Loucy (cell line): ENCODE data around the gene MYBL2.

Source experiments
- CTCF ChIP-seq: fragments of 200-600 bp; sonication (generic); conservative IDR thresholded peaks from 2 replicates; pipeline ENCODE4 v1.5.1; 2014; ENCODE audit warnings: mild to moderate bottlenecking, antibody characterized with exemption, low read length
- EZH2phosphoT487 ChIP-seq: fragments of 200-600 bp; IDR thresholded peaks from 2 replicates; pipeline ENCODE4 v1.6.1; 2018; ENCODE audit warnings: antibody characterized with exemption, mild to moderate bottlenecking, moderate library complexity, borderline replicate concordance

GRCh38 chr20:43658723-43659419 lies 8.0 kb upstream of the MYBL2 start:
- TF ChIP-seq CTCF (peak; percentile 43), EZH2phosphoT487 (no peak)
